BJ (cell line): Measurements from ENCODE around the gene STK24. TPM values are rescaled to one million over a fixed set of nuclear protein-coding genes. Genes with fewer than 3 reads are reported as not detected.

Source experiments
- CTCF ChIA-PET: fragments of 350-600 bp; formaldehyde crosslinking; extraction: SDS; loops from one replicate; lab custom pipeline; 2021; ENCODE audit warnings: antibody characterized with exemption, inconsistent platforms; lab: Yijun Ruan, JAX
- POLR2A ChIA-PET: fragments of 300-600 bp; sonication (Branson Sonifier 250); formaldehyde crosslinking; extraction: SDS; loops from one replicate; lab custom pipeline; 2021; ENCODE audit warnings: antibody characterized with exemption; lab: Charles Lee
- DNase-seq: peaks from one replicate; pipeline ENCODE4 v3.0.0-alpha.2; 2011; ENCODE audit warnings: low read depth
- H3K27me3 ChIP-seq: 2 replicates; pipeline ENCODE4 v1.6.0; 2011; ENCODE audit warnings: low read length; ENCODE audit not compliant: control insufficient read depth, insufficient read depth
- H3K36me3 ChIP-seq: 2 replicates; pipeline ENCODE4 v1.5.1; 2011; ENCODE audit warnings: low read length; ENCODE audit not compliant: control insufficient read depth, insufficient read depth
- H3K4me3 ChIP-seq: 2 replicates; pipeline ENCODE4 v1.5.1; 2011; ENCODE audit warnings: low read depth, mild to moderate bottlenecking, control low read depth, low read length
- polyA plus RNA-seq: library from polyadenylated mRNA; depleted of rRNA; stranded (reverse); fragments of >200 nt; gene quantifications from 2 replicates; pipeline ENCODE4 v1.2.3, GENCODE V29; 2011
- TF ChIP-seq, protein P1 (sequence below): IDR thresholded peaks from 2 replicates; pipeline ENCODE4 v1.5.1; 2011; ENCODE audit warnings: low read depth, mild to moderate bottlenecking, control low read depth, inconsistent platforms, low read length, moderate library complexity; ENCODE audit not compliant: insufficient read depth

The STK24 gene
- polyA plus RNA-seq, 1 experiment, result 32.8 TPM

DNA sequence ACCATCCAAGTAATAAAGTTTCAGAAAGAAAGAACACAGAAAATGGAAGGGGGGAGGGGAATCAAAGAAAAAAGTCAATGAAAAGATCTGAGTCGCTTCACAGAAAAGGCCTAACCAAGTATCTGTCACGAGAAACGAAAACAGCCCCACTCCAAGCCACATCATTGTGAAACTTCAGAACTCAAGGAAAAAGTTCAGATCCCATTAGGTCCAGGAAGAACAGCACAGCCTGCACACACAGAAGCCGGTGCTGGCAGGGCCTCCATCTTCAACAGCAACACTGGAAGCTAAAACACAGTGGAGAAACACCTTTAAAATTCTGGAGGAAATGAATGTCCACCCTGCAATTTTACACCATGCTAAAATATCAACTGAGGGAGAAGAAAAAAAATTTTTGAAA is 8.0 kb downstream of the STK24 start:
- TF ChIP-seq, protein P1, sequence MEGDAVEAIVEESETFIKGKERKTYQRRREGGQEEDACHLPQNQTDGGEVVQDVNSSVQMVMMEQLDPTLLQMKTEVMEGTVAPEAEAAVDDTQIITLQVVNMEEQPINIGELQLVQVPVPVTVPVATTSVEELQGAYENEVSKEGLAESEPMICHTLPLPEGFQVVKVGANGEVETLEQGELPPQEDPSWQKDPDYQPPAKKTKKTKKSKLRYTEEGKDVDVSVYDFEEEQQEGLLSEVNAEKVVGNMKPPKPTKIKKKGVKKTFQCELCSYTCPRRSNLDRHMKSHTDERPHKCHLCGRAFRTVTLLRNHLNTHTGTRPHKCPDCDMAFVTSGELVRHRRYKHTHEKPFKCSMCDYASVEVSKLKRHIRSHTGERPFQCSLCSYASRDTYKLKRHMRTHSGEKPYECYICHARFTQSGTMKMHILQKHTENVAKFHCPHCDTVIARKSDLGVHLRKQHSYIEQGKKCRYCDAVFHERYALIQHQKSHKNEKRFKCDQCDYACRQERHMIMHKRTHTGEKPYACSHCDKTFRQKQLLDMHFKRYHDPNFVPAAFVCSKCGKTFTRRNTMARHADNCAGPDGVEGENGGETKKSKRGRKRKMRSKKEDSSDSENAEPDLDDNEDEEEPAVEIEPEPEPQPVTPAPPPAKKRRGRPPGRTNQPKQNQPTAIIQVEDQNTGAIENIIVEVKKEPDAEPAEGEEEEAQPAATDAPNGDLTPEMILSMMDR, result no peak
- ChIA-PET CTCF (no interaction called here), POLR2A (no interaction called here)

DNA sequence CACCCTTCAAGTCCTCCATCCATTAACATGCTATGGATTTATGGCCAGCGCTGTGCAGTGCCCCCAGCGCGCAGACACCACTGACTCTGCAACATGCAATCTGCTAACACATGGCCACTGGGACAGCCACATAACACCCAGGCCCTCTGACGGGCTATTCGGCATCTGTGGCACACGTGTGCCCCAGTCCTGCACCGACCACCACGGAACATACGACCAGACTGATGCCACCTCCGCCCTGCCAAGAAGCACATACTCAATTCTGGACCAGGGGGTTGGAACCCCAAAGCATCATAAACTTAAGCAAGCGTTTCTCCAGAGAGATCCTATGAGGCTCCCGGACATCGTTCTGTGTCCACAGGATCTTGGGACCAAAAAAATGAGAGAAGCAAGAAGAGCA is 9.8 kb downstream of the STK24 start:
- H3K36me3 ChIP-seq, result no peaks in the 10 kb centered on the region
- no peaks in the 10 kb centered on the region for H3K27me3 ChIP-seq
- TF ChIP-seq, protein P1, result no peak
- CTCF ChIA-PET, result interaction anchor here (0.6 kb wide), 1 partner anchor 260 kb away, joined by 3 read pairs; no protein-coding TSS in a partner anchor
- no peak overlapping the region for H3K4me3 ChIP-seq
- DNase-seq, result no peak
- POLR2A ChIA-PET, result no interaction called here

More for the DNA sequence above, 8.0 kb downstream of the STK24 start:
- Histone ChIP-seq H3K36me3 (no peaks in the 10 kb centered on the region), H3K4me3 (no peak overlapping the region), H3K27me3 (no peaks in the 10 kb centered on the region)
- DNase-seq, result no peak

DNA sequence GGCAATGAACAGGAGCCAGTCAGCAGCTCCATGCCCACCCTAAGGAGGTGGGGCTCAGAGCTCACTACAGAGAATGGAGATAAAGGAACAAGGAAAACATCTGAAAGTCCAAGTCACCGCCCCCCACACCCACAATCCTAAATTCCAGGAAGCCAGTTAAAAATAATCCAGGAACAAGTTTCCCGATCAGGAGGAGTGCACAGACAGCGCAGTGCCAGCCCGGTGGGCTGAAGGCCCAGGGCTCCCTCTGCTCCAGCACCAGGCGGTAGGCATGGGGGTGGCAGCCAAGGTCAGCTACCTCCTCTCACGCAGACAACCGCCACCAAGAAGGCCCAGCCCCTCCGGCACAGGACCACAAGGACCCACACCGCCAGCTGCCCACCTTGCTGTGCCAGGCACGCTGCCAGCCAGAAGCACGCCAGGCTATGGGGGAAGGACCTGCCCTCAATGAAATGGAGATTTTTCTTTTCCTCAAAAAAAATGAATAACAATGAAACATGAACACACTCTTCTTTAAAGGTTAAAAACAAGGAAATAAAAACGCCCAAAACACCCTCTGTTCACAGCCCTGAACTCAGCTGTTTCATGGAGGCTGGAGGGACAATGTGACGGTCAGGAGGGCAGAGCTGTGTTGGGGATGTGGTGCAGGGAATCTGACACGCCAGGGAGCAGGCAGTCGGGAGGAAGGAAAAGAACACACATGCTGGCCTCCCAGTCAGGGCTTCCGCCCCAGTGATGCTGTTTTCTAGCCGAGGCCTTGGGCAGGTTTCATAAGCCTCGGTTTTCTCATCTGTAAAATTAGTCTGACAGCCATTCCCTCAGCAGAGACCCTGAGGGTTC is 11.0 kb downstream of the STK24 start:
- Histone ChIP-seq H3K27me3 (no peaks in the 10 kb centered on the region), H3K36me3 (no peaks in the 10 kb centered on the region), H3K4me3 (no peak overlapping the region)
- TF ChIP-seq, protein P1, result no peak
- CTCF ChIA-PET, result interaction anchor here (1.0 to 1.2 kb wide), 2 partner anchors 8 to 88 kb away, joined by 3 to 5 read pairs; no protein-coding TSS in a partner anchor
- DNase-seq, result no peak
- POLR2A ChIA-PET, result no interaction called here

DNA sequence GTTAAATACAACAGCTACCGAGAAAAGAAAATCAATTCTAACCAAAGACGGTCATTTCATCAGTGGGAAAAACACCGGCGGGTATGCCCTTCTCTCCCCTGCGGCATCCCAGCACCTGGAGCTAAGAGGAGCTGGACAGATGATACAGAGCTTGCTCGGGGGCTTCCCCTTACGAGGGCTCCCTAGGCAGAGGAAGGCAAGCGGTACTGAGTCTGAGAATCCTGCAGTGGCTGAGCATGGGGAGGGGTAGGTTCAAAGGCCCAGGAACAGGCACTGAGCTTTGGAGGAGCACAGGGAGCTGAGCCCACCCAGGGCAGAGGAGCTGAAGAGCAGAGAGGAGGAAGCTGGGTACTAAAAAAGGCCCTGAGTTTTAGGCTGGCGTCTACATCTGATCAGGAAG is 12.7 kb downstream of the STK24 start:
- ChIA-PET POLR2A (no interaction called here), CTCF (no interaction called here)
- Histone ChIP-seq H3K36me3 (no peaks in the 10 kb centered on the region), H3K27me3 (no peaks in the 10 kb centered on the region), H3K4me3 (no peak overlapping the region)
- no peak for DNase-seq
- TF ChIP-seq, protein P1, result no peak

DNA sequence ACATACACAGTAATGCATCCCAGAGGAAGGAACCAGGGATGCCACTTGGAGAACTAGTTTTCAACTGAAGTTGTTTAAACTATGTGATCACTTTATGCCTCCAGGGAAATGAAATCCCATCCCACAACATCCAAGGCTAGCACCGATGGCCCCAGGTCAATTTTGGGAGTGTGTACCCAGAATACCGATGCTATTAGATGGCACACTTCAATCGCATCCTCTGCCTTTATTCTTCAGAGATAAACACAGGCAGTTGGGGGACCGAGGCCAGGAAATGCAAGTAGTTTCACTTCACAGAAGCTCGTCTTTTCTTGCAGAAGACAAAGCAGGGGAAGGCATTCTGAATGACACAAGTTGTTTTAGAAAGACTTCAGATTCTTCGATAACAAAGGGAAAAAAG is 13.8 kb downstream of the STK24 start:
- POLR2A ChIA-PET, result interaction anchor here (0.5 kb wide), 1 partner anchor 1301 kb away, joined by 4 read pairs; no protein-coding TSS in a partner anchor
- TF ChIP-seq, protein P1, result no peak

More for the DNA sequence above, 13.8 kb downstream of the STK24 start:
- CTCF ChIA-PET, result no interaction called here
- Histone ChIP-seq H3K36me3 (no peaks in the 10 kb centered on the region), H3K27me3 (no peaks in the 10 kb centered on the region), H3K4me3 (no peak overlapping the region; the same call in 1 of the 2 replicates)
- no peak for DNase-seq
